ENCODE measurements around the gene TAF15. TPM values are rescaled to one million over a fixed set of nuclear protein-coding genes. Genes with fewer than 3 reads are reported as not detected.

The TAF15 gene
- total and polyA plus RNA-seq, 10 of the 15 experiments (the other 5 are each of a cell fraction or from before 2014, with no cell fraction given): 9.5 to 259 (median 40.4) TPM

- no peak for TF ChIP-seq HDAC2 (IDR thresholded peaks at IDR 0.05)
Measured at GRCh38 chr17:35765086-35765710, 44.1 kb upstream of the TAF15 start (continued).

- no peak overlapping the region for H3K4me2 ChIP-seq (ENCODE audit: control insufficient read depth, insufficient read depth)
- H3K36me3 ChIP-seq (ENCODE audit: control insufficient read depth in 2 of 2, insufficient read depth in 2 of 2, low read length in 1 of 2): no peaks in the 10 kb centered on the region
- H2AFZ ChIP-seq (ENCODE audit: control insufficient read depth, low read depth, low read length): no peak overlapping the region
- no peak for DNase-seq (ENCODE audit: low read depth, low spot score)
- H3K79me2 ChIP-seq (ENCODE audit: control insufficient read depth, insufficient read depth, low read length): no peaks in the 10 kb centered on the region
- no peaks in the 10 kb centered on the region for H4K20me1 ChIP-seq (ENCODE audit: control insufficient read depth, insufficient read depth)
- no peak overlapping the region for H3K4me3 ChIP-seq
- ChIA-PET CTCF (interaction anchor here (8.3 kb wide), 1 partner anchor 43 kb away, joined by 220 read pairs; the partner anchor contains the start of gene TAF15), RAD21 (ENCODE audit: unreplicated experiment) (interaction anchor here (2.5 to 2.9 kb wide), 2 partner anchors 39 to 43 kb away, joined by 24 to 50 read pairs; partner anchors contain the start of gene TAF15), SMC1A (ENCODE audit: uncharacterized antibody, unreplicated experiment) (interaction anchor here (3.6 kb wide), 1 partner anchor 43 kb away, joined by 33 read pairs; the partner anchor contains the start of gene TAF15), POLR2A (no interaction called here)
- H3K9me3 ChIP-seq (replicated peaks; ENCODE audit: control insufficient read depth, insufficient read depth, low read length): no peaks in the 10 kb centered on the region
- intact Hi-C loops (cut with micrococcal nuclease; ENCODE audit: unreplicated experiment) (loop anchor here (2.0 kb wide), 1 partner anchor 43 kb away; the partner anchor contains the start of gene TAF15), in situ Hi-C loops (cut with MboI) (loop anchor here (5.0 kb wide), 1 partner anchor 41 kb away; the partner anchor contains the start of gene TAF15)
- TF ChIP-seq NFYB (IDR thresholded peaks at IDR 0.05; ENCODE audit: insufficient read depth, low read depth, low read length): no peak
- TF ChIP-seq, protein P1, sequence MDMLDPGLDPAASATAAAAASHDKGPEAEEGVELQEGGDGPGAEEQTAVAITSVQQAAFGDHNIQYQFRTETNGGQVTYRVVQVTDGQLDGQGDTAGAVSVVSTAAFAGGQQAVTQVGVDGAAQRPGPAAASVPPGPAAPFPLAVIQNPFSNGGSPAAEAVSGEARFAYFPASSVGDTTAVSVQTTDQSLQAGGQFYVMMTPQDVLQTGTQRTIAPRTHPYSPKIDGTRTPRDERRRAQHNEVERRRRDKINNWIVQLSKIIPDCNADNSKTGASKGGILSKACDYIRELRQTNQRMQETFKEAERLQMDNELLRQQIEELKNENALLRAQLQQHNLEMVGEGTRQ (IDR thresholded peaks at IDR 0.05; ENCODE audit: borderline replicate concordance, low read depth, low read length): no peak
- TF ChIP-seq SMAD1 (IDR thresholded peaks at IDR 0.05; ENCODE audit: low read depth, partially characterized antibody): no peak
- TF ChIP-seq NBN (IDR thresholded peaks at IDR 0.05): no peak
- TF ChIP-seq SMARCA5 (IDR thresholded peaks at IDR 0.05): no peak
- no peak for TF ChIP-seq PAX5 (IDR thresholded peaks at IDR 0.05; ENCODE audit: borderline replicate concordance, low read depth, low read length)
- TF ChIP-seq NFYA (IDR thresholded peaks at IDR 0.05; ENCODE audit: borderline replicate concordance, low read depth, low read length): no peak
- TF ChIP-seq, protein P2, sequence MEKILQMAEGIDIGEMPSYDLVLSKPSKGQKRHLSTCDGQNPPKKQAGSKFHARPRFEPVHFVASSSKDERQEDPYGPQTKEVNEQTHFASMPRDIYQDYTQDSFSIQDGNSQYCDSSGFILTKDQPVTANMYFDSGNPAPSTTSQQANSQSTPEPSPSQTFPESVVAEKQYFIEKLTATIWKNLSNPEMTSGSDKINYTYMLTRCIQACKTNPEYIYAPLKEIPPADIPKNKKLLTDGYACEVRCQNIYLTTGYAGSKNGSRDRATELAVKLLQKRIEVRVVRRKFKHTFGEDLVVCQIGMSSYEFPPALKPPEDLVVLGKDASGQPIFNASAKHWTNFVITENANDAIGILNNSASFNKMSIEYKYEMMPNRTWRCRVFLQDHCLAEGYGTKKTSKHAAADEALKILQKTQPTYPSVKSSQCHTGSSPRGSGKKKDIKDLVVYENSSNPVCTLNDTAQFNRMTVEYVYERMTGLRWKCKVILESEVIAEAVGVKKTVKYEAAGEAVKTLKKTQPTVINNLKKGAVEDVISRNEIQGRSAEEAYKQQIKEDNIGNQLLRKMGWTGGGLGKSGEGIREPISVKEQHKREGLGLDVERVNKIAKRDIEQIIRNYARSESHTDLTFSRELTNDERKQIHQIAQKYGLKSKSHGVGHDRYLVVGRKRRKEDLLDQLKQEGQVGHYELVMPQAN (conservative IDR thresholded peaks at IDR 0.05): no peak
- TF ChIP-seq CEBPZ (IDR thresholded peaks at IDR 0.05; ENCODE audit: low read depth, low read length): no peak
- no peak overlapping the region for H3K9ac ChIP-seq (ENCODE audit: control insufficient read depth, insufficient read depth, low read length)
- peaks cover 5% of the 10 kb centered on the region for H3K4me1 ChIP-seq (ENCODE audit: control insufficient read depth, insufficient read depth, low read length)
- peaks cover 0 to 6% of the 10 kb centered on the region in 2 experiments for H3K27me3 ChIP-seq (replicated peaks in 1 of 2; ENCODE audit: control insufficient read depth in 2 of 2, insufficient read depth in 2 of 2, low read length in 1 of 2)
- no peak for FAIRE-seq
- BruUV-seq (replicated peaks): no TSS peak
- no peak for ATAC-seq
- WGBS (ENCODE audit: insufficient coverage, insufficient replicate concordance, low lambda C conversion rate, missing lambda C conversion rate): 28% methylated on average over 8 of the region's 8 CpGs
- H3K27ac ChIP-seq (ENCODE audit: control insufficient read depth, insufficient read depth): no peak overlapping the region
Measured at GRCh38 chr17:35765756-35766488, 43.4 kb upstream of the TAF15 start.

All from GM12878 (cell line).